EL (cell line): ENCODE results near the gene CXADR.
"Not testable (repeated sequence)": the region's sequence is repeated elsewhere in the genome, so short reads cannot be mapped to it uniquely, and the experiment has no call there.

ENCODE experiments used
- DNase-seq: peaks from one replicate; pipeline ENCODE4 v3.0.0-alpha.2; 2016

The CXADR gene

GRCh38 chr21:17512253-17513213 is at the start of gene CXADR:
TSS of gene CXADR (plus strand) at chr21:17513043. CDS start at chr21:17513130, 87 bp downstream.
- DNase-seq, result peak; percentile 49

- DNase-seq, result peak; percentile 70
These were observed 46.7 kb upstream of the CXADR start for GRCh38 chr21:17466166-17466565.

DNA sequence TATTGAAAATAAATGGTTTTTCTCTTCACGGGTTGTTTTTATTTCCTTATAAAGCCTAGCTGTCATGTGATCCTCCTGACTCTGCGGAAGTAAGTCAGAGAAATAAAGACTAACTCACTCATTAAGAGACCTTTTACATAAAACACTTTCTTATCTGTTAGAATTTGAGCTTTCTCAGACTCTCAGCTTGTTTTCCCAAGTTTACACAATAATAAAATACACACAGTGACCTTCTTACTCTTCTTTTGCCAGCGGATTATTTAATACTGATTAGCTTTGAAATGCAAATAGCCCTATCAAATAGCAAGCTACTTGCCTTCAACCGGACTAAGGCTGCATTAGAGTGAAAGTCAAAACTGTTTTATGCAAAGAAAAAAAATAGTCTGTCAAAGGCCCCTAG is 45.5 kb upstream of the CXADR start:
- DNase-seq, result no peak

- DNase-seq, result peak; percentile 8
These were observed 45.0 kb upstream of the CXADR start for GRCh38 chr21:17467829-17468228.

DNA sequence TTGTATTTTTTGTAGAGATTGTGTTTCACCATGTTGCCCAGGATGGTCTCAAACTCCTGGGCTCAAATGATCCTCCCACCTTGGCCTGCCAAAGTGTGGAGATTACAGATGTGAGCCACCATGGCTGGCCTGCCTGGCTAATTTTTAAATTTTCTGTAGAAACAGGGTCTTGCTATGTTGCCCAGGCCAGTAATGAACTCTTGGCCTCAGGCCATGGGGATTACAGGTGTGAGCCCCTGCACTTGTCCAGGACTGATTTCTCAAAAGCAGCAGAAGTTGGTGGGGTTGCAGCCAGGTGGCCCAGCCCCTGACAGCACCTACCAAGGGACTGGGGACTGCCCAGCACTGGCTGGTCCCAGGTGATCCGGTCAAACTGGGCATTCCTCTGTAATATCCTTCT is 44.1 kb upstream of the CXADR start:
- no peak for DNase-seq

- DNase-seq, result no peak
These were observed 43.1 kb upstream of the CXADR start for GRCh38 chr21:17469727-17470126.

- DNase-seq, result no peak
These were observed 40.7 kb upstream of the CXADR start for GRCh38 chr21:17472182-17472581.

DNA sequence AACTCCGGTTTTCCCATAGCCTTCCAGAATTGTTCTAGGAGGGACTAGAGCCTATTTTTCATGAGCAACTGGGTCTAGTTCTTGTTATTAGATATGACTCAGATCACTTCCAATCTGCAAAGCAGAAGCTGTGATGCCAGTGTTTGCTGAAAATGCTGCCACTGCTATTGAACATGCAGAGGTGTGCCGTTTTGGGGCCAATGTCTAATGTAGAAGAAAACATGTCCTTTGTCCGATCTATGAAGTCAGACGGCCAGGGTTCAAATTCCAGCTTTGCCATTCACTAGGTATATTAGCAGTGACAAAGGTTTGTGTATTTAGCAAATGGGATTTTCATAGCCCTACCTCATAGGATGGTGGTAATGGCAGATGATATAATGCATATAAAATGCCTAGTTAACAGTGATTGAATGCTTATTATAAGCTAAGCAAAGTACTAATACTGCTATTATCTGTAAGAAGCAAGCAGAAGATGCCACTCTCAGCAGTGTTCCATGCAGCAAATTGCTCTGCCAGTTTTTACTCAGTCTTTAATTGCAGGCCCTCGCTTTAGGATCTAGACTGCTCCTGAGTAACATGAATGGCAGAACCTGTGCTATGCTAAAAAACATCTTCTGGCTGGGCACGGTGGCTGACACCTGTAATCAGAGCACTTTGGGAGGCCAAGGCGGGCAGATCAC is 40.1 kb upstream of the CXADR start:
- no peak for DNase-seq

GRCh38 chr21:17476006-17476405 is 36.8 kb upstream of the CXADR start:
- no peak for DNase-seq

DNA sequence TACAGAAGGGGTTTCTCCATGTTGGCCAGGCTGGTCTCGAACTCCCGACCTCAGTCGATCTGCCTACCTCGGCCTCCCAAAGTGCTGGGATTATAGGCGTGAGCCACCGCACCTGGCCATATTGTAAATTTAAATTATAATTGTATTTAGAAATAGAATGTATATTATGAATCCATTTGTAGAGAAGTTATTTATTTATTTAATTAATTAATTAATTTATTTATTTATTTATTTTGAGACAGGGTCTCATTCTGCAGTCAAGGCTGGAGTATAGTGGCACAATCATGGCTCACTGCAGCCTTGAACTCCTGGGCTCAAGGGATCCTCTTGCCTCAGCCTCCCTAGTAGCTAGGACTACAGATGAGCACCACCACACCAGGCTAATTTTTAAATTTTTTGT is 34.7 kb upstream of the CXADR start:
- DNase-seq, result not testable (repeated sequence)

DNA sequence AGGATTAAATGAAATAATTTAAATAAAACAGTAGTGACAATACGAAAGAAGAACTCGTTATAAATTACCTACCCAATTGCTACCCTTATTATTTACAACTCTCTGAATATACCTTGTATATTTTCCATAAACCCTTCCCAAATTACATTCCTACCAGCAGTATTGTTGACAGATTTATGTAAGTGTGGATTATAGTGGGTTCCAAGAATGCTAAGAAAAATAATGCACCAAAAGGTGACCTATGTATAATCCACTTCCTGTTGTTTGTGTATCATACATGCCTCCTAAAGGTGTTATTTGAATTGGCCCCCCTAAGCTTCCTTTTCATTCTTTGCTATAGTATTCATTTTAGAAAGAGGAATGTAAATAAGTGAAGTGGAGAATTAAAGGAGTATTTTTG is 33.2 kb upstream of the CXADR start:
- DNase-seq, result no peak

GRCh38 chr21:17482928-17483327 is 29.9 kb upstream of the CXADR start:
- no peak for DNase-seq

GRCh38 chr21:17488620-17489019 is 24.2 kb upstream of the CXADR start:
- DNase-seq, result no peak

DNA sequence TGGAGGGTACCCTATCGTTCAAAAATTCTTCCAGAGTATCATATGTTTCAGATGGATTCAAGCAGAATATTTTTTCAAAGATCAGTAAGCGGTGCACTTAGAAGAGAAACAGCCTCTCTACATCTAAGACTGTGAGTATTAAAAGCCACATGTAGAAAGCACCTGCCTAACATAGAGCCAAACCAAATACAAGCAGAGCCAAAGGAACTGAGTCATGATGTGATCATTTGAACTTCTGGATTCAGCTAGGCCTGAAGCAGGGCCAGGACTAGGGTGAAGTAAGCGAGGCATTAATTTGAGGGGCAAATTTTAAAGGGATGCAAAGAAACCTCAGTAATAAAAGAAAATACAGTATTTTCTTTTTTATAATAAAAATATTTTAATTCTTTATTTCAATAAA is 23.3 kb upstream of the CXADR start:
- DNase-seq, result peak; percentile 46

- DNase-seq, result peak; percentile 97
These were observed 21.0 kb upstream of the CXADR start for GRCh38 chr21:17491716-17492414.

- DNase-seq, result no peak
These were observed 20.3 kb upstream of the CXADR start for GRCh38 chr21:17492415-17493168.

DNA sequence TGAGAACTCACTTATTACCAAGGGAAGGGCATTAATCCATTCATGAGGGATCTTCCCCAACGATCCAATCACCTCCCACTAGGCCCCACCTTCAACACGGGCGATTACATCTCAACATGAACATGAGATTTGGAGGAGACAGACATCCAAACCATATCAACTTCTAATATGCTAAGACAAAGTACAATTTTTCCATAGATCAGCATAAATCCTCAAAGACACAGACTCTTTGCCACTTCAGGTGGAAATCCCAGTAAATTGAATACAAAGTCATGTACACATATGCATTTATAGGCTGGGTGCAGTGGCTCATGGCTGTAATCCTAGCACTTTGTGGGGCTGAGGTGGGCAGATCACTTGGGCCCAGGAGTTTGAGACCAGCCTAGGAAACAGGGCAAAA is 18.8 kb upstream of the CXADR start:
- no peak for DNase-seq

GRCh38 chr21:17495680-17496079 is 17.2 kb upstream of the CXADR start:
- DNase-seq, result no peak

GRCh38 chr21:17497316-17497715 is 15.5 kb upstream of the CXADR start:
- DNase-seq, result no peak

DNA sequence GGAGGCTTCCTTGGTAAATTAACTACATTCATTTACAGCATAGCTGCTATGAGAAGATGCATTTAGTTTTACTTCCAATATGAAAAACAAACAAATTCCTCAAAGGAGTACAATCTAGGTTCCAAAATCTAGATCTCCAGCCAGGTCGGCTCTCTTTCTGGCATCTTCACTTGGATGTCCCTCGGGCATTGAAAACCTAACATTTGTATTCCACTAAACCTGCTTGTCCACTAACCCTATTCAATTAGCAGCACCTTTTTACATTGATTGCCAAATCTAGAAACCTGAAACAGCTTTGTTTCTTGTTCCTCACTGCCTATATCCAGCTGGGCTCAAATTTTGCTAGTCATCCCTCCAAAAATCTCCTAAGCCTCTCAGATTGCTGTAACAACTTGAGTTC is 14.3 kb upstream of the CXADR start:
- no peak for DNase-seq

GRCh38 chr21:17501107-17502006 is 11.5 kb upstream of the CXADR start:
- no peak for DNase-seq

DNA sequence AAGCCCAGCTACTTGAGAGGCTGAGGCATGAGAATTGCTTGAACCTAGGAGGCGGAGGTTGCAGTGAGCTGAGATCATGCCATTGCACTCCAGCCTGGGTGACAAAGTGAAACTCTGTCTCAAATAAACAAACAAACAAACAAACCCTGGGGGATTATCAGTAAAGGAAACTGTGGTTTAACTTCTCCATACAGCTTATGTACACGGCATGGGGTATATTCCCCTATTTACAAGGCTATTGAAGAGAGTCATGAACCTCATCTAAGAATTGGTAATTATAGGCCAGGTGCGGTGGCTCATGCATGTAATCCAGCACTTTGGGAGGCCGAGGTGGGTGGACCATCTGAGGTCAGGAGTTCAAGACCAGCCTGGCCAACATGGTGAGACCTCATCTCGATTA is 9.9 kb upstream of the CXADR start:
- DNase-seq, result not testable (repeated sequence)
